Stimulated activated CD8-positive, alpha-beta memory T cell treated with anti-CD3 and anti-CD28 coated beads, Interleukin-12 subunit alpha, Interleukin-12 subunit beta, amount 100 ng/mL, for 4 hours (primary cell): ENCODE data around the gene AMER1.
"Not testable (repeated sequence)": the region's sequence is repeated elsewhere in the genome, so short reads cannot be mapped to it uniquely, and the experiment has no call there.

Experiments
- DNase-seq: peaks from one replicate; pipeline ENCODE4 v3.0.0-alpha.2; 2020; ENCODE audit warnings: low read depth

The AMER1 gene

DNA sequence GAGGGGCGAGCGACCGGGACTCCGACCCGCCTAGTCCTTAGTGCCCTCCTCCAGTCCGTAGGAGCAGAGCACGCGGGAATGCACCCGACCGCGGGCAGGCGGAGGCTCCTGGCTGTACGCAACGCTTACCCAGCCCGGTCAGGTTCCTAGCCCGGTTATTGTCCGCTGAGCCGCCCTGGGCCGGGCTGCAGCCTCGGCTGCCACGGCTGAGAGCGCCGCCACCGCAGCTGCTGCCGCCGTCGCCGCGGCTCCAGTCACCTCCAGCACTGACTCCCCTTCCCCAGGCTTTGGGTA lies at the start of gene AMER1:
AMER1 (minus strand) TSS at position 268 of the 294 bp plus-strand sequence. CDS start 12,422 bp downstream, outside the sequence.
- DNase-seq, result no peak

DNA sequence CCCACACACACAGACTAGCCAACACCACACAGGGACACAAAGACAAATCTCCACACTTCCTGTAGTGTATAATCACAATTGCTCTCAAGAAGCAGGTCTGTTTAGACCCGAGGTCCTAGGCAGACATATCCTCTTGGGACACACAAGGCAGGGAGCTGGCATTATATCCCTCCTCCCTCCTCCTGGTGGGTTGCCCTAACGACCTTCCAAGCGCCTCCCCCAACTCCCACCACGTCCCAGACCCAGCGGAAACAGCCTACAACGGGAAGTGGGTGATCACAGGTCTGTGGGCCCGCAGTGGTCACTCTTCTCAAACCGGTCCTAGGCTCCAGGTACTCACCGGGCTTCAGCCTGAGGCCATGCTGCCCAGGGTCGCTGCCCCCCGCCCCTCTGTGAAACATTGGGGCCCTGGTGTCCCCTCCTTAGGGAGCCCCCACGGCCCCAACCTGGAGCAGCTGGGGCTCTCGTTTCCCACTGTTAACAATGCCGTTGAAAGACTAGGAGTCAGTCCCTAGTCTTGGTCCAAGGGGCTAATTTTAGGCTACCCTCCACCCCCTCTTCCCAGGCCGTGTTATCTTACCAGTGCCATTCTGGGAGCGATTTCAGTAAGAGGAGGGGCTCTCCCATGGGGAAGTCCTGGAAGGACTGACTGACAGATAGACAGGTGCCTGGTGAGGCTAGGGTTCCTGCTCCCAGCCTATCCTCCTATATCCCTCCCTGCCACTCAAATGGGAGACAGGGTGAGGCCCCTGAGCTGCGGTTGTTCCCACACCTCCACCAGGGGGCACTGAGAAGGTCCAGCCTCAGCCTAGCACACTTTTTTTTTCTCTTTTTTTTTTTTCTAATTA lies 24.8 kb upstream of the AMER1 start, which contains the start of gene ASB12:
ASB12 (minus strand) TSS at position 485 of the 848 bp plus-strand sequence. CDS start 4,957 bp downstream, outside the sequence.
- no peak for DNase-seq

DNA sequence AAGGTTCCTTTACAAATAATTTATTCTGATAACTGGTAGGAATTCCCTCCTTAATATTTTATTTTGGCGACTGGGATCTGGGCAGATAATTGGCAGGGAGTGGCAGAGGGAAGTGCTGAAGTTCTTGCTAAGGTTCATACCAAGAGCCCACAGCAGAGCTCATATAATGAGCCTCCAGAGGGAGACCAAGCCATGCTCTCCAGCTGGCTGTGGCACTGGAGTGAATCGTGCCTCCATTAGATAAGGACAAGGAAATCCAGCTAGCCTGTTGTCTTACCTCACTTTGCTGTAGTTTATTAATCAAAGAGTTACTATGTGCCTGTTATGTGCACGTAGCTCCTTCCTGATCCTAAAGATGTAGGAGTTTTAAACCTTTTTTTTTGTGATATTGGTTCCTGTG lies 23.6 kb upstream of the AMER1 start:
- no peak for DNase-seq

DNA sequence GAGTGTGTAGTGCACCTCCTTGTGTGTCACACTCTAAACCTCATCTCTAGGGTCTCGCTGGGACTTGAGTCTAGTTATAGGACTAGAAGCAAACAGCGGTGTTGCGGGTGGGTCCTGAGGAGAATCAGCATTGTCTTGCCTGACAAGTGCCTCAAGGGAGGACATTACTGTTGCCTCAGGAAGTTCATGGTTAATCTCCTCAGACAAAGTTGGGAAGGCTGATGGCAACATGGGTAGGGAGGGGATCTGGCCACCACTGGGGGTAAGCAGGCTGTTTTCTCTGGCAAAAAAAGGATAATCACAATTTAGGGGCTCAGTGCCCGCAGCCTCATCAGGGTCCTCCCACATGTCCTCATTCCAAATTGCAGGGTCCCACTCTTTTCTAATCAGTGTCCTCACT lies 12.5 kb upstream of the AMER1 start:
- no peak for DNase-seq

DNA sequence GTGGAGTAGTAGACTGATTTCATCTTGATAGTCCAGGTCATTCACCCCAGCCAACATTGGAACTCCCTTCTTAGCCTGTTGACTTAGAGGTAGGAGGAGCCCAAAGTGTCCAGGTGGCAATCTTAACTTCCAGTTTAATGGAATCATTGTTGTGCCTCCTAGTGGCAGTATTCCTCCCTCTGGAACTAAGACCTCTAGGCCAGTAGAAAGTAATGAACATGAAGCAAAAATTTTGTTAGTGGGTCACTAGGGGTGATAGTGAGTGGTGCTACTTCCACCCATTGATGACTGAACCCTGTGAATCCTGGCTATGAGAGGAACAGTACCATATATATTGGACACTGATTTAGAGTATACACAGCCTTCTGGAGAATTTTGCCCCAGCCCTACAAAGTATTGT lies 8.5 kb upstream of the AMER1 start:
- DNase-seq, result not testable (repeated sequence)

DNA sequence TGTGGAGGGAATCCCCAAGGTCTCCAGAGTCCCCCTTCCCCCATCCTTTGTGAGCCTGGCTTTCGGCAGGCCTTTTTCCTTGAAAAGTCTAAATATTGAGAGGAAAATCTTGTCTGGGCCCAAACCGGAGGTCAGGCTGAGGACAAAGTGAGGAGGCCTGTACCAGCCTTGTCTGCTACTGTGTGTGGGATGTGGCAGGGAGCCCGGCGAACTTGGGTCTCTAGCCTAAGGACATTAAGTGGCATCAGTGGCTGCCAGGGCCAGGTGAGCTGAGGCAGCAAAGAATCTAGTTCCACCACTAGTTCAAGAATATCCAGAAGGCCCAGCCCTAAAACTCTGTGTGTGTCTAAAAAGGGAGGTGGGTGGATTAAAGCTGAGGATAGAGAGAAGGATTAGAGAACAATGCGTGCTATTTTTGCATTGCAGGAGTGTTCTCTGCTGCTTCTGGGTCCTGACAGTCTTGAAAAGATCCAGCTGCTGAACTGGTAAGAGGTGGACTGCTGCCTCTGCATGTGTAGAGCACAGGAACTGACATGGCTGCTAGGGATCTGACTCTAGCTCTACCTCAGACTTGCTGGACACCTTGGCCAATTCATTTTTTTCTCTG lies 1.2 kb upstream of the AMER1 start:
- no peak for DNase-seq

DNA sequence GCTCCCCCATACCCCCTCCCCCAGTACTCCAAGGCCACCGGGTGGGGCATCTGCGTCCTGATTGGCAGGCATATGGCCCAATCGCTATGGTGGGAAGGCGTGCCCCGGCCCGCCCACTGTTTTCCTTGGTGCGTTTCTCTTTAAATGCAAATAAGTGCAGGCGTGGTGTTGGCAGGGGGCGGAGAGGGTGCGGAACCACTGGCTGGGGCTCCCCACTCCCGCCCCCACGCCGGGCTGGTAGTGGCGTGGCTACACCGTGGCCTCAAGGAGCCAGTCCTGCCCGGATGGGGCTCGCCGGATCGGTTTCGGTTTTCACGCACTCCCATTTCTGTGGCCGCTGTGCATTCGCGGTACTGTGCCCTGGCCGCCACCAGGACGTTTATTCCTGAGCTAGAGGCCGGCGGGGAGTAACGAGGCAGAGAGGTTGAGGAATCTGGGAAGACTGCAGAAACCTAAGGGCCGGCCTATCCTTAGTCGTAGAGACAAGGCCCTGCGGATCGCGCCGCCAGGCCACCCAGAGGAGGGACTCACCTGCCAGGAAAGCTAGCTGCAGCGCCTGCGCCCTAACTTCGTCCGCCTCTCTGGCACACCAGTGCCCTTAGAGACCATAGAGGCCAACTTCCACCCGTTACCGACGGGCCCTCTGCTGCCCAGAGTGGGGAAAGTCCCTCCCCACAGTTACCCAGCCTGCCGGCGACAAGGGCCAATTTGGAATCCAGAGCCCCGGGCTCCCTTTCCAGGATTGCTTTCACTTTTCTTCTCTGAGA lies 410 bp upstream of the AMER1 start:
- DNase-seq, result peak; percentile 75

DNA sequence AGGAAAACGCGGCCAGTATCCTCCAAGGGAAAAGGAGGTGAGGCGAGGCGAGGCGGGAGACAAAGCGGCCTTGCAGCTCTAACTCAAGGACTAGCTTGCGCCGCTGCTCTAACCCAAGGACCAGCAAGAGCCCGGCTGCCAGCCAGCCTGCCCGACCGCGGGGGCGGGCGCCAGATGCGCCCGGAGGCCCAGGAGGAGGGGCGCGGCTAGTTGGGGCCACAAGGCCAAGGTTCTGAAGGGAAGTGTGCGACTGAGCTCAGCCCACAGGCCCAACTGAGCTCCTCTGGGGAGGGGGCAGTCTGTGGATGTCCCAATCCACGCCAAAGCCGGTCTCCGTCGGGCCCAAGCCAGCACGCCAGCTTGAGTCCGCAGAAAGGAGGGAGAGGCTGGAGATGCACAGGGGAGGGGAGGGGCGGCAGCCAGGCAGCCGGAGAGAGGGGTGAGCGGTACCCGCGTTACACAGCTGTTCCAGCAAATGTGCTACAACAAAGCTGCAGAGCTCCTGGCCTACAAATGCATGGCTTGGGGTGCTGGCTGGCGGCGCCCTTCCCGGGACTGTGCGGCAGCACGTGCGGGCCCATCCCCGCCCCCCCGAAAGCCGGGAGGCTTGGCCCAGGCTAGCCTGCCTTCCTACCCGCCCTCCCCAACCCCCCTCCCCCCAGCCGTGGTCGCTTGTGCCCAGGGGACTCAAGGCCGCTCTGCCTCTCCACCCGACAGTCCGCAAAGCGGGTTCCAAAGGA lies 637 bp downstream of the AMER1 start:
- DNase-seq, result no peak

DNA sequence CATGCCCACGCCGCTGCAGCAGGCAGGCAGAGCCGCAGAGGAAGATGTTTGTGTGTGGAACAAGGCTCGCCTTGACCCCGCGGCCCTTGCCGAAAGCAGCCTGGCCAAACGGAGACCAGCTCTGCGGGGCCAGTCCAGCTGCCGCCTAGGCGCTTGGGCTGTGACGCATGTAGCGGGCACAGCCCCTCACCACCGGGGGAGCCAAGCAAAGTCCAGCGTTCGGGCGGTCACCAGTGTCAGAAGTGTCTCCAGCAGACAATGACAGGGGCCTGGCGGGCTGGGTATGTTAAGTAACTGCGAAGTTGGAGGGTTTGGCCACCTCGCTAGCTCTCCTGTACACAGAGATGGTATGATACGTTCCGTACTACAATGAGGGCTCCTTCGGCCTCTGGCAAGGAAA lies 1.3 kb downstream of the AMER1 start:
- no peak for DNase-seq

DNA sequence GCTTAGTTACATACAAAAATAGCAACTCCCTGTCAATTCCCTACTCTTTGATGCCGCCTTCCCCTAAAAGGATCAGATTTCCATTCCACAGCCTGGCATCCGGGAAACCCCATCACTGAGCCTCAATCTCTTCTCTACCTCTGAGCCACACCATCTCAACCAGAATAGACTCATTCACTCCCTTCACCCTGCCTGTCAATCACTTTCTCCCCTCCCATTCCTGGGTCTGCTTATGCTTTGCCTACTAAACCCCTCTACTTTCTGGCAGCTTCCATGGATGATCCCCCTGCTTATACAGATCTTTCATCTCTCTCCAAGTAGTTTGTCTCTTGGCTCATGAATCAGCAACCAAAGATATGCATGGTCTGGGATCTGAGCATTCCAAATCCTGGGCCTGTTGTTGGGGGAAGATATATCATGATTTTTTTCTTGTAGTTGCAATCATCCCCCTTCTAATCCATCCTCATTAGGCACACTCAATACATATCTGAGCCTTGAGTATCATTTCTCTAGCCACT lies 2.6 kb downstream of the AMER1 start:
- no peak for DNase-seq

DNA sequence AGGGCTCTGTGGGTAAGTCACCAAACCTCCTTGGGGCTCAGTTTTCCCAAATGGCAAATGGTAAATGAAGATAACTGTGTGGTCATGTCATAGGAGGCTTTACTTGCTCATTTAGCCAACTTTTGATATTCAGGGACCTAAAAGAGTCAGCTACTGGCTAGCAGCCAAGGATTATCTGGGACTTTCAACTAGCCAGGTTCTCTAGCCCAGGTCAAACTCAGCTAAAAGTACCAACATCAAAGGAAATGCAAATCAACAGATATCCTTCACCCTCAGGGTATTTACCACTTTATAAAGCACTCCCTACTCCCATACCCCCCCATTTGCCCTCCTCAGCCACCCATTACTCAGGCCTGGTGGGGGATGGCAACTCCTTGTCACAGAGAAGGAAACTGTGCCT lies 7.5 kb downstream of the AMER1 start:
- DNase-seq, result no peak

DNA sequence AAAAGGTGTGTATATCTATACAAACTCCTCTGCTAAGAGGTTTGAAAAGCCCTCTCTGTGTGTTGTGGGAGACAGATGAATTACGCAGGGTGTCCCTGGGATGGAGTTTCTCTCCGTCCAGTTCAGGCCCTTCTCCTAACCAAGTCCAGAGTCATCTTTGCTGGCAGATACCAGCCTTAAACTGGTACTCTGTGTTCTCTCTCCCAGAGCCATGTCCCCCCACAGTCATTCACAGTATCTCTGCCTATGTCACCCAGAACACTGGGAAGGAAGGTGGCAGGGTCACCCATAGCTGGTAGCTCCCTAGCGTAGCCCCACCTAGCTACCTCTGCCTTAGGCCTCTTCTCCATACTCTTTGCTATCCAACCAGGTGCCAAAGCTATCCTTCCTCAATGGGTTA lies 8.9 kb downstream of the AMER1 start:
- no peak for DNase-seq

DNA sequence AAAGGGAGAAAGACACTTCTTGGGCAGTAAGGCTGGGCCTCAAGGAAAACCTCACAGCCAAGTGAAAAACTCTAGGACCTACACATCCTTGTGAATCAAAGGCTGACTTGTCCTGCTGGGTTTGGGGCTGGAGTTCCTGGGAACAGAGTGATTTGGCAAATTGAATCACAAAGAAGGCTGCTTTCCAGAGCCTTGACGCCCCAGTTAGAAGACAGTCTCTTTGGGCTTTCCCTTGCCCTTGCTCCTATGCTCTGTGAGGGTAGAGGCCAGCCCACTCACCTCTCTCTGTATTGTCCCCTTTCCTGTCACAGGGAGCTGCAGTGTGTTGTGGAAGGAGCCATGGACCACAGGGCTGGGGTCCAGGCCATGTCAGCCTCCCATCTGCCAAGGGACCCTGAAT lies 9.6 kb downstream of the AMER1 start:
- DNase-seq, result no peak

DNA sequence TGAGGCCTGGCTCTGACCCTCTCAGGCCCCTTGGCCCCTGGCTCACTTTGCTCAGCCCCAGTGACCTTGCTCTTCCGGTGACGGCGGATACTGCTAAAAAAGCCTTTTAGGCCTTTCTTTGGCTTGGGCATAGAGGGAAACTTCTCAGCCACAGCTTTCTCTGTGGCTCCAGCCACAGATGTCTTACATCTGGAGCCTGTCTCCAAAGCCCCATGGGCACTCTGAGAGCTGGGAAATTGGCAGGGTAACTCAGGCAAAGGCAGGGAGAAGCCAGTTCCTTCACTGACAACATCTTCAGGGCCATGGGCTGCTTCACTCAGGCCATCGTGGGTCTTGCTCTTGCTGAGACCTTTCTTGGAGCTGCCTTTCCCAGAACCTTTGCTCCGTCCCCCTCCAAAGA lies 12.8 kb downstream of the AMER1 start:
- no peak for DNase-seq

DNA sequence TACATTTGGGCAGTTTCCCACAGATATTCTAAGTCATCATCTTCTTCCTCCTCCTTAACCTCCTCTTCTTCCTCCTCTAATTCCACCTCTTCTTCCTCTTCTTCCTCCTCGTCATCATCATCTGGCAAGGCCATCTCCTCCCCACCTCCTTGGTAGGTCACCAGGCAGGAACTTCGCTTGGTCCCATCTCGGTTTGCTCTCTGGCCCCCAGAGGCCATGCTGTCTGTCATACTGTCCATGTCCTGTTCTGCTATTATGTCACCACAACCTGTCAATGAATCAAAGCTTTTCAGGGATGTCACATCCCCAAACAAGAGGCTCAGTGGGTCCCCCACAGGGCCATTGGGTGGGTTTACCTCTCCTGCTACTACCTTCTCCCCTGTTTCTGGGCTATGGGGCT lies 13.5 kb downstream of the AMER1 start:
- DNase-seq, result no peak

DNA sequence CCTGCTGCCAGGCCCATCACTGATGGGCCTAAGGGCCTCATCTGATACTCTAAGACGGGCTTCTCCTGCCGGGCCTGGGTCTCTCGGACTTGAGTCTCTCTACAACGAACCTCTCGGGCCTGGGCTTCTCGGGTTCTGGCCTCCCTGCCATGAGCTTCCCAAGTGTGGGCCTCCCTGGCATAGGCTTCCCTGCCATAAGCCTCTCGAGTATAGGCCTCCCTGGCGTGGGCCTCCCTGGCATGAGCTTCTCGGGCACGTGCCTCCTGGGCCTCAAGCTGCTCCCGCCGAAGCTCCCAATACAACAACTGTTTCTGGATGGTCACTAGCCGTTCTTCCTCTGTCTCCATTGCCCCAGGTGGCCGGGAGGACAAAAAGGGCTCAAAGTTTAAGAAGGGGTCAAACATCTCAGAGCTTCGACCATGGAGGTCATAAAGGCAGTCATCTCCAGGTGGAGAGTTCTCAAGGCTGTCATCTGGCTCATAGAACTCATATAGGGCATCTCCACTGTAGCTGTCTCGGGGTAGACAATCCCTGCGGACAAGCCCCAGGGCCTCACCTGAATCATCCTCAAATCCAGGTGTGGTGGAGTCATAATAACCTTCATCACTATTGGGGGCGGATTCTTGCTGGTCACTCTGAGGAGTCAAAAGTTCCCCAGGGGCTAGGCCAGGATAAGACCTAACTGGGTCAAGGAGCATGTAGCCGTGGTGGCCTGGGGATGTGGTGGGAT lies 14.1 kb downstream of the AMER1 start:
- DNase-seq, result no peak

DNA sequence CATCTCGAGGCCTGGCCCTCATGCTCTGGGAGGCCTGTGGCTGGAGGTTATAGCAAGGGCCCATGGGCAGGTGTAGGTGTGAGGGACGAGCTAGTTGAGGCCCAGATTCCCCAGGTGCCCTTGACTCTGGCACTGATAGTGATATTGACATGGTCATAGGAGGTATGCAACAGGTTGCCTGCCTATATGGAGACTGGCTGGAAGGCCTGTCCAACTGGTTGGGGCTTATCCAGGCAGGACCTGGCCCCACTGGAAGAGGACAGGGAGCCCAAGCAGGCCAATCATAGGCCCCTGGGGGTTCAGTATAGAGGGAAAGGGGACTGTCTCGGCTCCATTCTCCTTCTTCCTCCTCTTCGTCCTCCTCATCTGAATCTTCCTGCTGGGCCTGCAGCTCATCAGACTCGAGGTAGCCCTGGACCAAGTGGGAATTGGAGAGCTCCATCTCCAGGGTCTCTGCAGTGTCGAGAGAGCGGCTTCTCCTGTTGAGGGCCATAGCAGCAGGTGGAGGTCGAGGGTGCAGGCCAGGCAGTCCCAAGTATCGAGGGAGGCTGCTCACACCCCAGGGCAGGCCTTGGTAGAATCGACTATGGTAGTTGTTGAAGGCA lies 15.3 kb downstream of the AMER1 start:
- no peak for DNase-seq

DNA sequence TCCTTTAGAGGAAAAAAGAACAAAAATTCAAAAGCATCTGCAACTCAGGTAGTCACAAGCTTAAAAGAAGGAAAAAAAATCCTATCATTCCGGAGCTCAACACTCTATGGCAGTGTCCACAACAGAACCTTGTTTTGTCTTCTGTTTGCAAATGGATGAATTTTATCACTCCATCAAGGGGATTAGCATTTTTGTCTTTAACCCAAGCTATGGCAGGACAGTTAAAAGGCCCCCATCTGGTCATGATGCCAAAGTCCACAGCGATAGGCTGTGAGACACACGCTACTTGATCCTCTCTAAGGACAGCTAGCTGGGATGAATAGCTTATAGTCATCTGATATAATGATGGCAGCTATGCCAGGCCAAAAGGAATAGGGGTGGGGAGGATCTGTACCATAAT lies 16.6 kb downstream of the AMER1 start:
- no peak for DNase-seq

DNA sequence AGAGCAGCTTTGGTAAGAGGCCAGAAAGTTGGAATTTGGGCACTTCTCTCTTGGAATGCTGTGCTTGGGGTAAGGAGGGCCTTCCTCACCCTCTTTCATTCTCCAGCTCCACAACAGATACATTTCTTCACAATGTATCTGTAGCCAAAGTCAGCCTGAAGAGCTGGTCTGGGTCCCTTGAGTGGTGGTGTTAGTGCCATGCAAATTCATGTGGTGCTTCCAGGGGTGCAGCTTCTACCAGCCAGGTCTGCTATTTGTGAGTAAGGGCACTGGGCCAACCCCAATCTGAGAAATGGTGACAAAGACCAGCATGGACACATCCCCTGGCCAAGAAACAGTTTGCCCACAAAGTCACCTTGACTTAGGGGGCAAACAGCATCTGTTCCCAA lies 17.8 kb downstream of the AMER1 start:
- no peak for DNase-seq

DNA sequence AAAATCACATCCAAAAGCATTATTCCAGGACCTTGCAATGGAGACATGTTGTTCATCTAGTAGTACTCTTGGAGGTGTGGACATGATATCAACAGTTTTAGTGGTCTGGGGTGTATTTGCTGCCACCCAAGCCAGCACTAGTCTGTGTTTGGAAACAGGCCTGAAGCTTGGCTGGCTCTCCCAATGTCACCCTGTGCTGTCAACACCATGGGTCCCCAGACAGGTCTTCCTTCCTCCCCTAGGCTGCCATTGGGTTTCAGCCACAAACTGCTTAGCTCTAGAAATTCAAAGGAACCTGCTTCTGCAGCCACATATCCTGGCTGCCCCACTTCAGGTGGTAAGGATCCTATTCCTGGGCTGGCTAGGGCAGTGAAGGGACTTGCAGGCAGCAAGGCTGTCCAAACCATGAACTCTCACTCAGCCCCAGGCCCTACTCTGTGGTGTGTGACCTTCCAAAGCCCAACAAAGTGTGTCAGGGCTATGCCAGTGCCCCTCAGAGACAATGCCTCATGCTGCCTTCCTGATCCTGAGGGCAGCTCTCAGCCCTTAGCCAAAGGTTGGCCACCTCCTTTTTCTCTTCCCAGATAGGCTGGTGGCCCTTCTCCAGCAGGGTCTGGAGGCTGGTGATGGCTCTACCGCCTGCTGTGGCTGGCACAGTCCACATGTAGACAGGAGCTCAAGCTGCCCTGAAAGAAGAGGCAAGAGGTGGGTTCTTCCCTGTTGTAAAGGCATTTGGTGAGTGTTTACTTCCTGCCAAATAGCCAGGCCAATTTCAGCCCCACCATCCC lies 18.3 kb downstream of the AMER1 start:
- no peak for DNase-seq
